GM12801 (cell line): ENCODE results near the gene SMARCB1.

Experiments used
- TF ChIP-seq, protein P1 (sequence below): IDR thresholded peaks from one replicate; pipeline ENCODE4 v1.5.1; 2011; ENCODE audit warnings: control low read depth; ENCODE audit not compliant: insufficient read length; ENCODE audit errors: extremely low read depth

The SMARCB1 gene

DNA sequence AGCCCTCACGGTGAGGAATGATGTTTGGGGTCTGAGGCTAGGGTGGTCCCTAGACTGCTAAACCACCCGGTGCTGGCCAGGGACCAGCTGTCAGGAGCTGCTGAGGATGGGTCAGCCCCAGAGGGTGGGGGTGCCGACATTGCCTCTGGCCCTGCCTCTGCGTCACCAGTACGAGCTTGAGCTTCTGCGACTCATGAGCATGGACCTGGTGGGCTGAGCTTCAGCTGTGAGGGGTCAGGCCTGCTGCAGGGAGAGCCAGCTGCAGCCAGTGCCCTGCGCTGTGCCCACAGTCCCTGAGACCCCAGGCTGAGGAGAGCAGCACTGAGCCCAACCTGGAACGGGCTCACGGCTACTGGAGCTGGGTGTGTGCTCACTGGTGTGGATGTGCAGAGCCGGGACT lies 45.0 kb downstream of the SMARCB1 start:
- TF ChIP-seq, protein P1, sequence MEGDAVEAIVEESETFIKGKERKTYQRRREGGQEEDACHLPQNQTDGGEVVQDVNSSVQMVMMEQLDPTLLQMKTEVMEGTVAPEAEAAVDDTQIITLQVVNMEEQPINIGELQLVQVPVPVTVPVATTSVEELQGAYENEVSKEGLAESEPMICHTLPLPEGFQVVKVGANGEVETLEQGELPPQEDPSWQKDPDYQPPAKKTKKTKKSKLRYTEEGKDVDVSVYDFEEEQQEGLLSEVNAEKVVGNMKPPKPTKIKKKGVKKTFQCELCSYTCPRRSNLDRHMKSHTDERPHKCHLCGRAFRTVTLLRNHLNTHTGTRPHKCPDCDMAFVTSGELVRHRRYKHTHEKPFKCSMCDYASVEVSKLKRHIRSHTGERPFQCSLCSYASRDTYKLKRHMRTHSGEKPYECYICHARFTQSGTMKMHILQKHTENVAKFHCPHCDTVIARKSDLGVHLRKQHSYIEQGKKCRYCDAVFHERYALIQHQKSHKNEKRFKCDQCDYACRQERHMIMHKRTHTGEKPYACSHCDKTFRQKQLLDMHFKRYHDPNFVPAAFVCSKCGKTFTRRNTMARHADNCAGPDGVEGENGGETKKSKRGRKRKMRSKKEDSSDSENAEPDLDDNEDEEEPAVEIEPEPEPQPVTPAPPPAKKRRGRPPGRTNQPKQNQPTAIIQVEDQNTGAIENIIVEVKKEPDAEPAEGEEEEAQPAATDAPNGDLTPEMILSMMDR: no peak

DNA sequence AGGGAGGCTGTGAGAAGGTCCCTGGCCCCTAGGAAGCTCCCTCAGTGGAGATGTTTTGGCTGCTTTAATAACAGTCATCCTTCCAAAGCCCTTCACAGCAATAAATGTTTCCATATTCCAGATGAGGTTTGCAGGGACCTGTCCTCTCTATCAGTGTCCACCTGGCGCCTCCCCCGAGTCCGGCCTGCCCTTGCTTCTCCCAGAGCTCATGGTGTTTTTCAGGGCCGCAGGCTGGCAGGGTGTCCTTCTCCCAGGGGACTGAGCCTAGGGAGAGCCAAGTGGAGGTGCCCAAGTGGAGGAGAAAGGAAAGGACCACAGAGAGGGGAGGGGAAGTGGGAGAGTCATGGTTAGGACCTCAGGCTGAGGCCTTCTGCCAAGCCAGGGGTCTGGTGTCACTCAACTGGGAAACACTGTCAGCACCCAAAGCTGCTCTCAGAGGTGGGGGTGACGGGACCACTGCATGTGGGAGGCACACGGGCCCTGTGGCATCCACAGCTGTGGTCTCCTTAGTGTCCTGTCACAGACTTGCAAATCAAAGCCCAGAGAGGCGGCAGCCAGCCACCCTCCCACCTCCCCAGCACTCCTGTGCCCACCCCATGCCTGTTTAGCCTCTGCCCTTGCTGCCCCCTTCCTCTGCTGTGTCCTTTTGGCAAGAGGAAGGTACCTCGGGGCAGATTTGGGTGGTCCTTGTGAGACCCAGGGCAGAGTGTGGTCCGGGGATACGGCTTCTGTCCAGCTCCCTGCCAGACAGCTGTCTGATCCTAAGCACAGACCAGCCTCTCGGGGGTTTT lies 45.7 kb downstream of the SMARCB1 start:
- TF ChIP-seq, protein P1: no peak

DNA sequence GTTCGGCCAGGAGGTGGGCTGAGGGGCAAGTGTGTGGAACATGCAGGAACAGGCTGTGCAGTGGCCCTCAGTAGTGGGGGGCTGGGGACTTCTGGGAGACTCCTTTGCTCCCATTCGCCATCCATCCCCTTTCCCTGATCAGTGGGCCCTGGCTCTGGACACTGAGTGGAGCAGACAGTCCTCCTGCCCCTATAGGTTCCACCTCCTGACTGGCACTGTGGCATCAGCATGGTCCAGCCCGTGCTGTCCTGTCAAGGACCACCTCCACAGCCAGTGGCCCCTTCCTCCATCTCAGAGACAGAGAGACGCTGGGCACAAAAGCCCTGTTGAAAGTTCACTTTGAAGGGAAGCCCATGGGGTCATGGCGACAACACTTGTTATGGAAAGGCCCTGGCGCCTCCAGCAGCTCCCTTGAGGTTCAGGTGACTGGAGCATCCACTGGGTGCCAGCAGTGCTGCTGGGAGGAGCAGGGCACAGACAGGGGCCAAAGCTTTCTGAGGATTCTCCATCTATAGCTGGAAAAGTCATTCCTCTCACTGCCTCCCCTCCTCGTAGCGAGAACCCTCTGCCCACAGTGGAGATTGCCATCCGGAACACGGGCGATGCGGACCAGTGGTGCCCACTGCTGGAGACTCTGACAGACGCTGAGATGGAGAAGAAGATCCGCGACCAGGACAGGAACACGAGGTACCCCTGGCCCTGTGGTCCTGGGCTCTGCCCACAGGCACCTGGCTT lies 46.4 kb downstream of the SMARCB1 start:
- TF ChIP-seq, protein P1: no peak

DNA sequence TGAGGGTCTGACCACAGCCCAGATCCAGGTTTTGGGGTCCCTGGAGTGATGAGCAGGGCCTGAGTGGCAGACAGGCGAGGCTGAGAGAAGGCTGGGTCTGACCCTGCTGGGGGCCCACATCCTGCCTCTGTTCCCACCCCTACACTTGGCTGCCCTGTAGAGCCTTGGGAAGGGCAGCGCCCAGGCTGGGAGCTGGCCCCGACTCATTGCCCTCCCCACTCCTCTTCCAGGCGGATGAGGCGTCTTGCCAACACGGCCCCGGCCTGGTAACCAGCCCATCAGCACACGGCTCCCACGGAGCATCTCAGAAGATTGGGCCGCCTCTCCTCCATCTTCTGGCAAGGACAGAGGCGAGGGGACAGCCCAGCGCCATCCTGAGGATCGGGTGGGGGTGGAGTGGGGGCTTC lies 47.1 kb downstream of the SMARCB1 start:
- TF ChIP-seq, protein P1: no peak

DNA sequence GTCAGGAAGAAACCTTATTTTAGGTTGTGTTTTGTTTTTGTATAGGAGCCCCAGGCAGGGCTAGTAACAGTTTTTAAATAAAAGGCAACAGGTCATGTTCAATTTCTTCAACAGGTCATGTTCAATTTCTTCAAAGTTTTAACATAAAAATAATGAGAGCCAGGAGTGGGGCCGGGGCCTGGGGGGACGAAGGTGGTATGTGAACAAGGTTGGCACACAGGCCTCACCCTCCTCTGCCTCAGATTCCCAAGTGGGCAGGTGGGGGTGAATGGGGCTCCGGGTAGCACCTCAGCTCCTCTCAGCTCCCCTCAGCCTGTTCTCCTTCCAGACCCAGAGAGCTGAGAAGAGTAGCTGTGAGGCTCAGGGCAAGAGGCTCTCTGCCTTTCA lies 47.6 kb downstream of the SMARCB1 start:
- TF ChIP-seq, protein P1: no peak

DNA sequence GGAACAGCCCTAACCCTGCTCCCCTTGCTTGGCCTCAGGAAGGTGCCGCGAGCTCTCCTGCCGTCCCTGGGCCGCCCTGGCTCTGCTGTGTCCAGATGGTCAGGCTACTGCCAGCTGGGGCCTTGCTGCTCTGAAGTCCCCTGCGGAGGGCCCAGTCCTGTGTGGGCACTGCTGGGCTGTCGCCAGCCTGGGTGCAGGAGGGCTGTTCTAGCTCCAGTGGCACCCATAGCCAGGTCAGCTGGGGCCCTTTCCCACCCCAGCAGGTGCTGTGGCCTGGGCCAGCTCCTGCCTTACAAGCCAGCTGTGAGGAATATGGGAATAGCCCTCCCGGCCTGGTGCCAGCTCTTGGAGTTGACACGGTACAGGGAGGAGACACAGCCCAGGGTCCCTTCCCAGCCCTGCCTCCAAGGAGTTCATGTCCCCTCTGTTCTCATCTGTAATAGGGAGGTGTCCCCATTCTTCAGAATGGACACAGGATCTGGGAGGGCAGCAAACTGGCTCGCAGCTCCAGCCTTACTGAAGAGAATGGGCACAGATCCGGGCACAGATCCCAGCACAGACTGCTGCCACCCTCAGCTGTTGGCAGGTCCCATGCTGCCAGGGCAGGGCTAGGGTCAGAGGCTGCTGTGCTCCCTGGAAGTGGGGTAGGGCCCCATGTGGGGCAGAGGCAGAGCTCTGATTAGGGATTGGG lies 48.2 kb downstream of the SMARCB1 start:
- TF ChIP-seq, protein P1: no peak

DNA sequence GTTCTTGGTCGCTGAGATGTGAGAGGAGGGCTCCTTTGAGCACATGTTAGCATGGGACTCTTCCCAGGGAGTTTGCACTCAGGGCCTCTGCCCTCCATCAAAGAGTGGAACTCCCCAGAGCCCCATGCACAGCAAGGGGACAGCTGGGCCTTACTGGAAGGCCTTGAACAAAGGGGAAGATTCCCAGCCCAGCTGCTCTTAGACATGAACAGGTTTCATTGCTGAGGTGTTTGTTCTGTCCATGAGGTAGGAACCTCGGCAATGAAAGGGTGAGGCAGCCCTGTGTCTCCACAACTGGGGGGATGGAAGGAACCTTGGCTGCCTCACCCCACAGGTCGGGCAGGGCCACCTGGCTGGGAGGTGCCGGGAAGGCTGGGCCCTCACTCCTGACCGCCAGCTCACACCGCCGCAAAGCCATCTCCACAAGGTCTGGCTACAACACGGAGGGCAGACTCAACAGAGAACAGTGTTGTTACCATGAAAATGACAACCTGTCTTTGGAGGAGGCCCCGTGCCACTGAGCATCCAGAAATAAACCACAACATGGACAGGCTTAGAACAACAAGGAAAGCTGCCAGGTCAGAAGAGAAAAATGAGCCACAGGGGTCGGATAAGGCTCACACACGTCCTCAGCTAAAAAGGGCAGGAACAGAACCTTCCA lies 48.8 kb downstream of the SMARCB1 start:
- TF ChIP-seq, protein P1: no peak
